Right renal cortex interstitium (tissue), 3 donors: ENCODE results near the gene KIF13A. TPM values are rescaled to one million over a fixed set of nuclear protein-coding genes. Genes with fewer than 3 reads are reported as not detected.
"Not testable (repeated sequence)": the region's sequence is repeated elsewhere in the genome, so short reads cannot be mapped to it uniquely, and the experiment has no call there.

ENCODE experiments used
- DNase-seq, 3 donors: peaks; one replicate each; pipeline ENCODE4 v3.0.0-alpha.2; 2013; ENCODE audit warnings: low read depth in 3 of 3, low spot score in 2 of 3
- polyA plus RNA-seq, 3 donors: library from polyadenylated mRNA; unstranded; fragments of 120-200 nt; gene quantifications; one replicate each; pipeline ENCODE4 v1.2.1, GENCODE V29; 2013; ENCODE audit not compliant: insufficient read length in 3 of 3

Gene KIF13A
- polyA plus RNA-seq, 3 donors, result 35.5 to 38.5 (median 37.8) TPM

DNA sequence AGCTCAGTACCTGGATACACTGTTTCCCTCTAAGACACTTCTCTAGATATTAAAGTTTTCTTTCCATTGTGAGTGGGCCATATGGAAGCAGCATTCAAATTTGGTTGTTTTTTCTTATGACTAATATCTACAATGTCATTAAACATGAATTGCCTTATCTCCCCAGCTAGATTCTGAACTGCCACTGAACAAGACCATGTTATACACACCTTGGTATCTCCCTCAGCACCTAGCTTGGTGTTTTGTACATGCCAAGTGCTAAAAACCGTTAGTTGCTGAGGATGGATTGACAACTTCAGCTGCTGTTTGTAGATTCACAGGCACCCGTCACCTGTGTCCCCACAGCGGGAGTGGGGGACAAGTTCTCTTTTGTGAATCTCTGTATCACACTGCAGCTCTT is 131.1 kb downstream of the KIF13A start:
- no peak for DNase-seq

DNA sequence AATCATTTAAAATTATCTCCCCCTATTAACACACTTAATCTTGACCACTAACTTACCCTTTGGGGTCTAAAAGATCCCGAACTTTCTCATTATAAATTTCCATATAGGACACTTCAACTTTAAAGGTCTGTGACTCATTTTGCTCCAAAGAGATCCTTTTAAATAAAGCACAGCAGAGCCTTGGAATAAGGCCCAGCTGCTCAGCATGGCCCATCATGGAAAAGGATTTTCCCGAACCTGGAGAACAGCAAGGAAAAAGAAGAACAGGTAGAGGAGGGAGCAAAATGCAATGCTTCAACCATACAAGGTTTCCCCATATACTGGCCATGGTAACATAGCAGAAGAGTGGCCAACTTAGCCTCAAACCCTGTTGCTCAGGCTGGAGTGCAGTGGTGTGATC is 132.1 kb downstream of the KIF13A start:
- no peak for DNase-seq

DNA sequence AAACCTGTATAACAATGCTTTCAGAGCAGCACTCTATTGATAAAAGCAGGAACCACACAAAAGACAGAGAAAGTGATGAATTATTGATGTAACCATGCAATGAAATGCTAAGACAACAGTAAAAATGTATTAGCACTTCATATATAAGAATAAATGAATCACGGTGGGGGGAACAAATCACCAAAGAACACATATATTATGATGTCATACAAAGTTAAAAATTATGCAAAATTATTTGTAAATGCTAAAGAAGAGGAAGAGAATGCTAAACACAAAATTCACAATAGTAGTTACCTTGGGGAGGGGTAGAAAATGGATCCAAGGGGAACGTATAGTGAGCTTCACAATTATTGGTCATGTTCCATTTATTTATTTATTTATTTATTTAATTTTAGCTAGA is 133.9 kb downstream of the KIF13A start:
- DNase-seq, result no peak

GRCh38 chr6:17851720-17852161 is 135.7 kb downstream of the KIF13A start:
- no peak for DNase-seq

GRCh38 chr6:17851001-17851719 is 136.3 kb downstream of the KIF13A start:
- DNase-seq, result no peak

DNA sequence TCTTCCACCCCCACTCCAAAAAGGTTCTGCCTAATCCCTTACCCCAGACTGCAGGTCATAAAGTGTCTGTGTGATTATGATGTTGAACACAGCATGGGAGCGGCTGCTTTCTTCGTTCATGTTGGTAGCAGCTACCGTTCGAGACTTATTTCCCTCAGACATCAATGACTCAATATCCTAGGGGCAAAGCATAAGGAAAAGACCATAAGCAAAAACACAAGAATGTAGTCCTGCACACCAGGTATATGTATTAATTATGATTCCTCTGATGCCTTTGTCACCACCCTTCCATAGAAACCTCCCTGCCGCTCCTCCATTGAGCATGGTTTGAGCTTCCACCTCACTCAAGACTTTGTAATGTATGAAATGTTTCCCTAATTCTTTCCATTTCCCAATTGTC is 137.2 kb downstream of the KIF13A start:
- no peak for DNase-seq

- DNase-seq, result no peak
Observed at GRCh38 chr6:17847203-17847760, 140.2 kb downstream of the KIF13A start.

DNA sequence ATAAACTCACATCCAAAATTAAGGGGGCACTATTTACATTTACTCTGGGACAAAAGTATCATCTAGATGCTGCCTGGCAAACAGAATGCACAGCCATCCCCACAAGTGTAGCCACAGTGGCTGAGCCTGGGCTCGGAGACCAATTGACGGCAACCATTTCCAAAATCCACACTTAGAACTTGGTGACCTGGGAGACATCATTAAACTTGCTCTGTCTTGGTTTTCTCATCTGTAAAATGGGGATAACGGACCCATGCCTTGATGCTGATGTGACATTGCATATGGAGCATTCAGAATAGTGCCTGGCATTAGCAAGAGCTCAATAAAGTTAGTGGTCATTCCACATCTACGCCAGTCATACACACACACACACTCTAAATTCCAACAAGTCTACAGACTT is 140.7 kb downstream of the KIF13A start:
- no peak for DNase-seq

- DNase-seq, result no peak
Observed at GRCh38 chr6:17845598-17845997, 141.8 kb downstream of the KIF13A start.

DNA sequence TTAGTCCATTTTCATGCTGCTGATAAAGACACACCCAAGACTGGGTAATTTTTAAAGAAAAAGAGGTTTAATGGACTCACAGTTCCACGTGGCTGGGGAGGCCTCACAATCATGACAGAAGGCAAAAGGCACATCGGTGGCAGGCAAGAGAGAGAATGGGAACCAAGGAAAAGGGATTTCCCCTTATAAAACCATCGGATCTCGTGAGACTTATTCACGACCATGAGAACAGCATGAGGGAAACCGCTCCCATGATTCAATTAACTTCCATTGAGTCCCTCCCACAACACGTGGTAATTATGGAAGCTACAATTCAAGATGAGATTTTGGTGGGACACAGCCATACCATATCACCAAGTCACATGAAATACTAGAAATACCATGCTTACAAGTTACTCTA is 142.5 kb downstream of the KIF13A start:
- not testable (repeated sequence) for DNase-seq

- no peak for DNase-seq
Observed at GRCh38 chr6:17842934-17843821, 144.3 kb downstream of the KIF13A start.

- no peak for DNase-seq
Observed at GRCh38 chr6:17842014-17842776, 145.2 kb downstream of the KIF13A start.

DNA sequence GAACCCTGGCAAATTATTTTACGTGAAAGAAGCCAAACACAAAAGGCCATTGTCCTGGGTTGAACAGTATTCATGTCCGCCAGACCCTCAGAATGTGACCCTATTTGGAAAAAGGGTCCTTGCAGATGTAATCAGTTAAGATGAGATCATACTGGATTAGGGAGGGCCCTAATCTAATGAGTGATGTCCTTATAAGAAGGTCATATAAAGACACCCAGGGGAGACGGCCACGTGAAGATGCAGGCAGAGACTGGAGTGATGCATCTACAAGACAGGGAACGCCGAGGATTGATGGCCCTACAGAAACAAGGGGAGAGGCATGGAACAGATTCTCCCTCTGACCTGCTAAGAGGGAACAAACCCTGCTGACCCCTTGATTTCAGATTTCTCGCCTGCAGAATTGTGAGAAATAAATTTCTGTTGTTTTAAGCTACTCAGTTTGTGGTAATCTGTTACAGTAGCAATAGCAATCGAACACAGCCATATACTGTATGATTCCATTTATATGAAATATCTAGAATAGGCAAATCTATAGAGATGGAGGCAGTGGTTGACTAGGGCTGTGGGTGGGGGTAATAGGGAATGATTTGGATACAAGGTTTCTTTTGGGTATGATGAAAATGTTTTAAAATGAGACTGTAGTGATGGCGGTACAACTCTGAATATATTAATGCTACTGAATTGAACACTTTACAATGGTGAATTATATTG is 147.8 kb downstream of the KIF13A start:
- DNase-seq, result no peak

- DNase-seq, result no peak
Observed at GRCh38 chr6:17836293-17836692, 151.1 kb downstream of the KIF13A start.

DNA sequence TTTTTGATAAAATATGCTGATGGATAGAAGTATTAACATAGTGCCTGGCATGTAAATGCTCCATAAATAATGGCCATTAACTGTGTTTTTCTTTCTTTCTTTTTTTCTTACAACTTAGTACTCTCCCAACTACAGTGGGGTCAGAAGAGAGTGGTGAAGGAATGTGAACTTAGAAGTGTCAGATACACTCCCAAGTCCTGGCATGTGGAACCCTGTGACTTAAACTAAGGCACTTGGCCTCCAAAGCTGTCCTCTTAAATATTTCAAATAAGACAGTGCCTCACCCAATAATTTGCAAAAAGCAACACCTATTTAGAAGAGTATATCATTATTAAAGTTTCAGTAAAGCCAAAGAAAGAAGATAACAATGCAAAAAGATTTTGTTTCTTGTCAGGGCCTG is 151.7 kb downstream of the KIF13A start:
- no peak for DNase-seq

DNA sequence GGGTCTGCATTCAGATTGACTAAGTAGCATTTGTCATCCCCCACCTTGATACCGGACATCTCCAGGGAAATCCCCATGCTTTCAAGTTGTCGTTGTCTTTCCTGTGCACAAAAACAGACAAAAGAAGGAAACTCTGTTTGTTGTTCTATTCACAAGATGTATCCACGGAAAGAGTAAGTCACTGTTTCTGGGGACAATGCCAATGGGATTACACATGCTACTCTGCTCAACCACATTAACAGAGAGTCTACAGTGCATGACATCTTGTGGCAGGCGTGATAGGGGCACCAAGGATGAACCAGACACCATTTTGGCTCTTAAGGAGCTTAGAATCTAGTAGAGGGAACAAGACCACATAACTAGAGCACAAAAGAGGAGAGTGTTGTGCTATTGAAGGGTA is 156.3 kb downstream of the KIF13A start:
- DNase-seq, result no peak

DNA sequence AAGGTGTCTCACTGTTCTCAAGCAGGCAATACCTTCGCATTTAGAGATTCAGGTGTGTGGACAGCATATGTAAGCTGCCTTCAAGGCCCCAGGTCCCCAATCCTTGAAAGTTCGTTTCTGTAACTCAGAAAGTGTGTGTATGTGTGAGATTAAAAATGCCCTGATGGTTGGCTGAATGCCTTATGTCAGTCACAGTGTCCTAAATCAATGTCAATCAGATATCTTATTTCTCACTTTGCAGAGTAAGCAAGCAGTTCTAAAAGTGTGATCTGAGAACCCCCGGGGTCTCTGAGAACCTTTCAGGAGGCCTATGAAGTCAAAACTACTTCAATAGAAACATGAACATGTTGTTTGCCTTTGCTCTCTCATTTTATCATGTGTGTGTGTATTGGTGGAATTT is 157.5 kb downstream of the KIF13A start:
- DNase-seq, result no peak

DNA sequence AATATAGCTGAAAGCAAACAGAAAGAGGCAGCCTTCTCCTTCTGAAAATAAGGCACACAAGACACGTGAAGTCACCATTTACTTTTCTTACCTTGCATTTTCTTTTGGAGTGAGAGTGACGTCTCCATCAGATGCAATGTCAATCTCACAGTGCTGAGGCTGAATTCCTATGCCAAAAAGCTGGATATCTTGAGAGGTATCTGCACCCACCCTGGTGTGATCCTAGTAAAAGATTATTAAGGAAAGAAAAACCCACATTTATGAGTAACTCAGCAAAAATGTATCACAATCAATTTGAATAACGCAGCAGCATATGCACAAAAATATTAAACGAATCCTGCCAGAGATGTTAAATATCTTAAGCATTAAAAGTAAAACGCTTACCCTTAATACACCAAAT is 159.3 kb downstream of the KIF13A start:
- DNase-seq, result no peak

- DNase-seq, result no peak
Observed at GRCh38 chr6:17826301-17826700, 161.1 kb downstream of the KIF13A start.

- no peak for DNase-seq
Observed at GRCh38 chr6:17820055-17820454, 167.4 kb downstream of the KIF13A start.
